GM12891 (cell line): ENCODE results near the gene MCCC1.

Experiments
- POLR2A ChIP-seq: IDR thresholded peaks from 2 replicates; pipeline ENCODE4 v1.6.1; 2011; ENCODE audit warnings: low read depth, low read length, control low read depth
- POLR2AphosphoS5 ChIP-seq: IDR thresholded peaks from 2 replicates; pipeline ENCODE4 v1.6.1; 2011; ENCODE audit warnings: low read depth, low read length, control low read depth

- TF ChIP-seq POLR2A (no peak), POLR2AphosphoS5 (no peak)
These were observed 7.3 kb upstream of the MCCC1 start for GRCh38 chr3:183106635-183107034.
